OCI-LY3 (cell line): ENCODE data around the gene ATL1.
A peak's percentile ranks its signal among the peaks of the same experiment; 100 is the strongest.
"Not testable (repeated sequence)": the region's sequence is repeated elsewhere in the genome, so short reads cannot be mapped to it uniquely, and the experiment has no call there.

Experiments used
- H2AFZ ChIP-seq: fragments of 200-600, 300-600 bp; shearing (Covaris generic); 2 replicates; pipeline ENCODE4 v1.6.0; 2014; ENCODE audit warnings: antibody characterized with exemption, low read depth, low read length
- H3K27ac ChIP-seq: fragments of 200-600, 300-600 bp; sonication (generic); 2 replicates; pipeline ENCODE4 v1.5.1; 2014; ENCODE audit warnings: mild to moderate bottlenecking, low read length, moderate library complexity, mixed read lengths
- H3K27me3 ChIP-seq: fragments of 200-600, 300-600 bp; sonication (generic); 2 replicates; pipeline ENCODE4 v1.6.1; 2014; ENCODE audit warnings: low read depth, low read length, mixed read lengths
- H3K36me3 ChIP-seq: fragments of 200-600, 300-600 bp; sonication (generic); replicated peaks from 2 replicates; pipeline ENCODE3; 2014; ENCODE audit warnings: low read depth, low read length, mixed read lengths
- H3K4me1 ChIP-seq: fragments of 300-600, 200-600 bp; sonication (generic); 2 replicates; pipeline ENCODE4 v1.6.1; 2014; ENCODE audit warnings: low read length, mixed read lengths
- H3K4me2 ChIP-seq: fragments of 200-600, 300-600 bp; sonication (generic); 2 replicates; pipeline ENCODE4 v1.6.1; 2014; ENCODE audit warnings: low read length, mixed read lengths
- H3K4me3 ChIP-seq: fragments of 300-600, 200-600 bp; sonication (generic); 2 replicates; pipeline ENCODE4 v1.5.1; 2014; ENCODE audit warnings: antibody characterized with exemption, mild to moderate bottlenecking, low read length, moderate library complexity
- H3K79me2 ChIP-seq: fragments of 300-600, 200-600 bp; shearing (Covaris generic); 2 replicates; pipeline ENCODE4 v1.6.1; 2014; ENCODE audit warnings: mild to moderate bottlenecking, low read length, mixed read lengths
- H3K9ac ChIP-seq: fragments of 300-600, 200-600 bp; shearing (Covaris generic); 2 replicates; pipeline ENCODE4 v1.6.0; 2014; ENCODE audit warnings: mild to moderate bottlenecking, low read length, moderate library complexity
- H3K9me3 ChIP-seq: fragments of 200-600, 300-600 bp; shearing (Covaris generic); 2 replicates; pipeline ENCODE4 v1.6.1; 2014; ENCODE audit warnings: low read length, mixed read lengths; ENCODE audit not compliant: insufficient read depth
- H4K20me1 ChIP-seq: fragments of 200-600, 300-600 bp; sonication (generic); 2 replicates; pipeline ENCODE4 v1.6.1; 2016; ENCODE audit warnings: low read length, mixed read lengths; ENCODE audit not compliant: insufficient read depth
- EZH2phosphoT487 ChIP-seq: fragments of 200-600 bp; shearing (Covaris generic); IDR thresholded peaks from 2 replicates; pipeline ENCODE4 v1.6.1; 2018; ENCODE audit warnings: antibody characterized with exemption, mixed run types, low read depth
- TF ChIP-seq, protein P1 (sequence below): fragments of 200-600, 300-600 bp; sonication (generic); IDR thresholded peaks from 2 replicates; pipeline ENCODE4 v1.5.1; 2014; ENCODE audit warnings: antibody characterized with exemption, low read length, low read depth

The ATL1 gene

GRCh38 chr14:50620341-50620740 lies 60.4 kb downstream of the ATL1 start:
- peak overlapping the region; percentile 61 for H3K4me2 ChIP-seq
- peaks cover 3% of the 10 kb centered on the region; the same call in 1 of the 2 replicates for H3K27me3 ChIP-seq
- H3K4me3 ChIP-seq = no peak overlapping the region
- H4K20me1 ChIP-seq = no peaks in the 10 kb centered on the region
- TF ChIP-seq, protein P1, sequence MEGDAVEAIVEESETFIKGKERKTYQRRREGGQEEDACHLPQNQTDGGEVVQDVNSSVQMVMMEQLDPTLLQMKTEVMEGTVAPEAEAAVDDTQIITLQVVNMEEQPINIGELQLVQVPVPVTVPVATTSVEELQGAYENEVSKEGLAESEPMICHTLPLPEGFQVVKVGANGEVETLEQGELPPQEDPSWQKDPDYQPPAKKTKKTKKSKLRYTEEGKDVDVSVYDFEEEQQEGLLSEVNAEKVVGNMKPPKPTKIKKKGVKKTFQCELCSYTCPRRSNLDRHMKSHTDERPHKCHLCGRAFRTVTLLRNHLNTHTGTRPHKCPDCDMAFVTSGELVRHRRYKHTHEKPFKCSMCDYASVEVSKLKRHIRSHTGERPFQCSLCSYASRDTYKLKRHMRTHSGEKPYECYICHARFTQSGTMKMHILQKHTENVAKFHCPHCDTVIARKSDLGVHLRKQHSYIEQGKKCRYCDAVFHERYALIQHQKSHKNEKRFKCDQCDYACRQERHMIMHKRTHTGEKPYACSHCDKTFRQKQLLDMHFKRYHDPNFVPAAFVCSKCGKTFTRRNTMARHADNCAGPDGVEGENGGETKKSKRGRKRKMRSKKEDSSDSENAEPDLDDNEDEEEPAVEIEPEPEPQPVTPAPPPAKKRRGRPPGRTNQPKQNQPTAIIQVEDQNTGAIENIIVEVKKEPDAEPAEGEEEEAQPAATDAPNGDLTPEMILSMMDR = no peak
- TF ChIP-seq EZH2phosphoT487 = no peak
- no peaks in the 10 kb centered on the region for H3K36me3 ChIP-seq
- no peaks in the 10 kb centered on the region for H3K9me3 ChIP-seq
- H2AFZ ChIP-seq = no peak overlapping the region
- H3K27ac ChIP-seq = no peak overlapping the region
- H3K4me1 ChIP-seq = peaks cover 17% of the 10 kb centered on the region
- H3K79me2 ChIP-seq = no peaks in the 10 kb centered on the region
- no peak overlapping the region for H3K9ac ChIP-seq

- no peaks in the 10 kb centered on the region for H4K20me1 ChIP-seq
- no peak overlapping the region for H3K27ac ChIP-seq
- no peak for TF ChIP-seq EZH2phosphoT487
- TF ChIP-seq, protein P1 = no peak
- no peak overlapping the region for H3K9ac ChIP-seq
- H3K9me3 ChIP-seq = no peaks in the 10 kb centered on the region
- no peak overlapping the region for H3K4me3 ChIP-seq
- H3K4me2 ChIP-seq = no peak overlapping the region
- H3K79me2 ChIP-seq = no peaks in the 10 kb centered on the region
- peaks cover 3% of the 10 kb centered on the region; the same call in 1 of the 2 replicates for H3K27me3 ChIP-seq
- no peaks in the 10 kb centered on the region for H3K36me3 ChIP-seq
- peaks cover 17% of the 10 kb centered on the region for H3K4me1 ChIP-seq
- no peak overlapping the region for H2AFZ ChIP-seq
Measured at GRCh38 chr14:50622978-50623377, 63.0 kb downstream of the ATL1 start.

- H3K4me1 ChIP-seq = peaks cover 17% of the 10 kb centered on the region
- no peaks in the 10 kb centered on the region for H3K9me3 ChIP-seq
- no peaks in the 10 kb centered on the region for H3K36me3 ChIP-seq
- H2AFZ ChIP-seq = no peak overlapping the region
- H3K27me3 ChIP-seq = peaks cover 3% of the 10 kb centered on the region; the same call in 1 of the 2 replicates
- no peak overlapping the region for H3K4me2 ChIP-seq
- no peak overlapping the region for H3K4me3 ChIP-seq
- TF ChIP-seq, protein P1 = no peak
- TF ChIP-seq EZH2phosphoT487 = no peak
- no peaks in the 10 kb centered on the region for H4K20me1 ChIP-seq
- no peaks in the 10 kb centered on the region for H3K79me2 ChIP-seq
- H3K9ac ChIP-seq = no peak overlapping the region
- H3K27ac ChIP-seq = no peak overlapping the region
Measured at GRCh38 chr14:50624447-50624846, 64.5 kb downstream of the ATL1 start.

DNA sequence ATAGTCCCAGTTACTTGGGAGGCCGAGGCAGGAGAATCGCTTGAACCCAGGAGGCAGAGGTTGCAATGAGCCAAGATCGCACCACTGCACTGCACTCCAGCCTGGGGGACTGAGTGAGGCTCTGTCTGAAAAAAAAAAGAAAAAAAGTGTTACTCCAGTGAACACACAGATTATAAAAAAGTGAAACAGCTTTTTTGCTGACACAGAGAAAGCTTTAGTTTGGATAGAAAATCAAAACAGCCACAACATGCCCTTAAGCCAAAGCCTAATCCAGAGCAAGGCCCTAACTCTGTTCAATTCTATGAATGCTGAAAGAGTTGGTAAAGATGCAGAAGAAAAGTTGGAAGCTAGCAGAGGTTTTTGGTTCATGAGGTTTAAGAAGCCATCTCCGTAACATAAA lies 65.0 kb downstream of the ATL1 start:
- not testable (repeated sequence) for H3K79me2 ChIP-seq, H3K27me3 ChIP-seq, H4K20me1 ChIP-seq, H3K4me3 ChIP-seq, H2AFZ ChIP-seq, H3K36me3 ChIP-seq, H3K9me3 ChIP-seq, H3K27ac ChIP-seq, H3K9ac ChIP-seq, H3K4me2 ChIP-seq
- peaks cover 17% of the 10 kb centered on the region for H3K4me1 ChIP-seq

- no peak overlapping the region for H3K27ac ChIP-seq
- no peaks in the 10 kb centered on the region for H3K79me2 ChIP-seq
- H3K36me3 ChIP-seq = no peaks in the 10 kb centered on the region
Measured at GRCh38 chr14:50631408-50631821, 71.5 kb downstream of the ATL1 start.

More at GRCh38 chr14:50631408-50631821, 71.5 kb downstream of the ATL1 start:
- no peak overlapping the region for H2AFZ ChIP-seq
- H3K4me3 ChIP-seq = no peak overlapping the region
- peaks cover 12% of the 10 kb centered on the region for H3K4me1 ChIP-seq
- TF ChIP-seq, protein P1 = no peak
- TF ChIP-seq EZH2phosphoT487 = no peak
- H3K9me3 ChIP-seq = no peaks in the 10 kb centered on the region
- no peak overlapping the region for H3K9ac ChIP-seq
- H4K20me1 ChIP-seq = no peaks in the 10 kb centered on the region
- H3K27me3 ChIP-seq = no peaks in the 10 kb centered on the region
- no peak overlapping the region for H3K4me2 ChIP-seq
